ENCODE measurements around the gene SEMA4F.

GRCh38 chr2:74712223-74713053 is 58.4 kb downstream of the SEMA4F start:
- TF ChIP-seq CTCF (IDR thresholded peaks at IDR 0.05; ENCODE audit: low read depth, low read length, poor library complexity, severe bottlenecking) (no peak), EZH2phosphoT487 (IDR thresholded peaks at IDR 0.05; ENCODE audit: borderline replicate concordance, low read length) (no peak)

Data from DOHH2 (cell line).